CD14-positive monocyte (primary cell): ENCODE measurements around the gene ITGA11. TPM values are rescaled to one million over a fixed set of nuclear protein-coding genes. Genes with fewer than 3 reads are reported as not detected.

ENCODE experiments used
- DNase-seq, 3 donors: peaks; one replicate each; pipeline ENCODE4 v3.0.0-alpha.2; 2011 to 2022
- H2AFZ ChIP-seq: 2 replicates; pipeline ENCODE4 v1.6.0; 2012; ENCODE audit warnings: mild to moderate bottlenecking, low read depth, low read length, inconsistent platforms; ENCODE audit not compliant: insufficient read depth, poor library complexity, severe bottlenecking
- H3K27ac ChIP-seq, 2 donors: 1 replicate in 1 of 2; 2 replicates in 1 of 2; pipeline ENCODE4 v1.5.1; 2012 to 2013; ENCODE audit warnings: low read length in 2 of 2, control low read depth in 1 of 2, inconsistent platforms in 1 of 2, low read depth in 1 of 2, mild to moderate bottlenecking in 1 of 2
- H3K27me3 ChIP-seq, 2 donors: one replicate each; pipeline versions ENCODE4 v1.6.0 to v1.6.1; 2011 to 2013; ENCODE audit warnings: low read length in 2 of 2; ENCODE audit not compliant: control insufficient read depth in 2 of 2, insufficient read depth in 2 of 2
- H3K36me3 ChIP-seq, 2 donors: replicated peaks in 1 of 2; 1 replicate in 1 of 2; 2 replicates in 1 of 2; pipeline versions ENCODE4 v1.5.1 to v1.6.1; 2012 to 2013; ENCODE audit warnings: low read length in 2 of 2, control low read depth in 1 of 2, inconsistent platforms in 1 of 2, mild to moderate bottlenecking in 1 of 2; ENCODE audit not compliant: insufficient read depth in 2 of 2, control insufficient read depth in 1 of 2
- H3K4me1 ChIP-seq, 2 donors: 1 replicate in 1 of 2; 2 replicates in 1 of 2; pipeline versions ENCODE4 v1.5.1 to v1.6.1; 2012 to 2013; ENCODE audit warnings: low read length in 2 of 2, control low read depth in 1 of 2, inconsistent platforms in 1 of 2, mild to moderate bottlenecking in 1 of 2, moderate library complexity in 1 of 2; ENCODE audit not compliant: insufficient read depth in 2 of 2, control insufficient read depth in 1 of 2
- H3K4me2 ChIP-seq: replicated peaks from 2 replicates; pipeline ENCODE3; 2012; ENCODE audit warnings: low read length, moderate library complexity, mild to moderate bottlenecking; ENCODE audit not compliant: poor library complexity, severe bottlenecking; ENCODE audit errors: extremely low read depth
- H3K4me3 ChIP-seq, 3 experiments: fragments of 200-600 bp in 1 of 3; sonication (generic) in 1 of 3; replicated peaks in 1 of 3; 1 replicate in 2 of 3; 2 replicates in 1 of 3; pipeline ENCODE4 v1.5.1; 2011 to 2013; ENCODE audit warnings: low read length in 3 of 3, mild to moderate bottlenecking in 3 of 3, control low read depth in 2 of 3, low read depth in 2 of 3, inconsistent platforms in 1 of 3, moderate library complexity in 1 of 3
- H3K79me2 ChIP-seq: 2 replicates; pipeline ENCODE4 v1.6.0; 2012; ENCODE audit warnings: mild to moderate bottlenecking, control low read depth, inconsistent platforms, low read length, moderate library complexity; ENCODE audit not compliant: insufficient read depth
- H3K9ac ChIP-seq: 2 replicates; pipeline ENCODE4 v1.6.0; 2017; ENCODE audit warnings: low read length, mild to moderate bottlenecking; ENCODE audit not compliant: insufficient read depth, poor library complexity, severe bottlenecking
- H3K9me3 ChIP-seq, 2 donors: replicated peaks in 1 of 2; 1 replicate in 1 of 2; 2 replicates in 1 of 2; pipeline versions ENCODE4 v1.5.1 to v1.6.1; 2012 to 2013; ENCODE audit warnings: low read length in 2 of 2, control low read depth in 1 of 2; ENCODE audit not compliant: control insufficient read depth in 1 of 2, insufficient read depth in 1 of 2
- H4K20me1 ChIP-seq: 2 replicates; pipeline ENCODE4 v1.6.0; 2012; ENCODE audit warnings: mild to moderate bottlenecking, low read length, control low read depth, moderate library complexity; ENCODE audit not compliant: insufficient read depth
- H3K27ac Mint-ChIP-seq, 7 donors: one replicate each; pipeline ENCODE4 v1.8.0; 2020; ENCODE audit warnings: mild to moderate bottlenecking in 7 of 7, mixed read lengths in 7 of 7, moderate library complexity in 6 of 7, inconsistent platforms in 2 of 7
- H3K27me3 Mint-ChIP-seq, 3 donors: one replicate each; pipeline ENCODE4 v1.8.0; 2021 to 2022; ENCODE audit warnings: low read depth in 3 of 3, mild to moderate bottlenecking in 3 of 3, mixed read lengths in 3 of 3, moderate library complexity in 3 of 3, inconsistent platforms in 1 of 3
- H3K36me3 Mint-ChIP-seq, 2 donors: one replicate each; pipeline ENCODE4 v1.8.0; 2020; ENCODE audit warnings: mixed read lengths in 2 of 2, inconsistent platforms in 1 of 2, mild to moderate bottlenecking in 1 of 2
- H3K4me1 Mint-ChIP-seq: one replicate; pipeline ENCODE4 v1.8.0; 2020; ENCODE audit warnings: mild to moderate bottlenecking, mixed read lengths
- H3K4me3 Mint-ChIP-seq, 2 donors: one replicate each; pipeline ENCODE4 v1.8.0; 2020; ENCODE audit warnings: mild to moderate bottlenecking in 2 of 2, mixed read lengths in 2 of 2, moderate library complexity in 1 of 2
- H3K9me3 Mint-ChIP-seq, 7 donors: one replicate each; pipeline ENCODE4 v1.8.0; 2020 to 2022; ENCODE audit warnings: mixed read lengths in 7 of 7, mild to moderate bottlenecking in 6 of 7, moderate library complexity in 6 of 7, inconsistent platforms in 2 of 7
- CTCF ChIP-seq: fragments of 200-600 bp; IDR thresholded peaks from one replicate; pipeline ENCODE4 v1.8.0; 2022; ENCODE audit warnings: antibody characterized with exemption, mild to moderate bottlenecking
- WGBS: methylation state at CpG from one replicate; pipeline ENCODE4 v1.1.5; 2013; ENCODE audit warnings: missing lambda C conversion rate; ENCODE audit not compliant: insufficient coverage; 5-methylcytosine and 5-hydroxymethylcytosine counted together
- intact Hi-C, 2 donors: fragments of 100-400 bp; cut with micrococcal nuclease; formaldehyde crosslinking; loops; one replicate each; pipeline versions ENCODE4 v1.15.0 to v1.15.1; 2023
- polyA plus RNA-seq, 3 donors: library from polyadenylated mRNA; depleted of rRNA in 1 of 3; unstranded in 2 of 3; stranded (reverse) in 1 of 3; fragments of 300-500 nt in 2 of 3; fragments of >200 nt in 1 of 3; fragmentation: Illumina TruSeq in 2 of 3; gene quantifications; 1 replicate in 2 of 3; 2 replicates in 1 of 3; pipeline ENCODE4 v1.2.3, GENCODE V29; 2012 to 2021

ITGA11 gene
- polyA plus RNA-seq, 3 donors = under 0.01 to 0.01 TPM; not detected in 1

- Histone ChIP-seq H3K4me1 (no peaks in the 10 kb centered on the region), H3K4me2 (no peak overlapping the region)
- 80% methylated on average over 1 of the region's 3 CpGs for WGBS
Measured at GRCh38 chr15:68265674-68266073, 166.3 kb downstream of the ITGA11 start.

GRCh38 chr15:68265081-68265480 lies 166.9 kb downstream of the ITGA11 start:
- no peaks in the 10 kb centered on the region for H3K4me1 Mint-ChIP-seq
- no peak overlapping the region for H3K4me3 Mint-ChIP-seq
- no peaks in the 10 kb centered on the region for H3K4me1 ChIP-seq
- no peaks in the 10 kb centered on the region for H3K9me3 Mint-ChIP-seq
- H4K20me1 ChIP-seq = no peaks in the 10 kb centered on the region
- H2AFZ ChIP-seq = no peak overlapping the region
- H3K27ac ChIP-seq = no peak overlapping the region
- H3K9me3 ChIP-seq = no peaks in the 10 kb centered on the region
- H3K27me3 Mint-ChIP-seq = peaks cover 4 to 22% (median 16%) of the 10 kb centered on the region in 3 donors
- H3K9ac ChIP-seq = no peak overlapping the region
- no peak overlapping the region for H3K4me2 ChIP-seq
- H3K27ac Mint-ChIP-seq = no peak overlapping the region
- intact Hi-C loops = no loop called here
- no peak for TF ChIP-seq CTCF
- no peak overlapping the region for H3K4me3 ChIP-seq
- no peaks in the 10 kb centered on the region for H3K36me3 Mint-ChIP-seq
- no peaks in the 10 kb centered on the region for H3K36me3 ChIP-seq
- no peaks in the 10 kb centered on the region for H3K79me2 ChIP-seq
- no peak for DNase-seq
- WGBS = no CpG with 5 or more reads among the region's 4 CpGs
- peaks cover 10 to 31% of the 10 kb centered on the region in 2 donors for H3K27me3 ChIP-seq

More at GRCh38 chr15:68265674-68266073, 166.3 kb downstream of the ITGA11 start:
- H3K9me3 Mint-ChIP-seq = no peaks in the 10 kb centered on the region
- peaks cover 4 to 22% (median 19%) of the 10 kb centered on the region in 3 donors for H3K27me3 Mint-ChIP-seq
- H3K27ac ChIP-seq = no peak overlapping the region
- no peak overlapping the region for H3K4me3 ChIP-seq
- no peak overlapping the region for H3K4me3 Mint-ChIP-seq
- no peak overlapping the region for H3K27ac Mint-ChIP-seq
- H3K27me3 ChIP-seq = peaks cover 10 to 31% of the 10 kb centered on the region in 2 donors
- no peak for DNase-seq
- H2AFZ ChIP-seq = no peak overlapping the region
- H3K79me2 ChIP-seq = no peaks in the 10 kb centered on the region
- TF ChIP-seq CTCF = no peak
- H3K9ac ChIP-seq = no peak overlapping the region
- no peaks in the 10 kb centered on the region for H4K20me1 ChIP-seq
- no peaks in the 10 kb centered on the region for H3K36me3 Mint-ChIP-seq
- no peaks in the 10 kb centered on the region for H3K4me1 Mint-ChIP-seq
- intact Hi-C loops = no loop called here
- H3K9me3 ChIP-seq = no peaks in the 10 kb centered on the region
- no peaks in the 10 kb centered on the region for H3K36me3 ChIP-seq
